Smooth muscle cell (in vitro differentiated cells): ENCODE measurements around the gene SUSD2. TPM values are rescaled to one million over a fixed set of nuclear protein-coding genes. Genes with fewer than 3 reads are reported as not detected.
"Not testable (repeated sequence)": the region's sequence is repeated elsewhere in the genome, so short reads cannot be mapped to it uniquely, and the experiment has no call there.

Experiments
- DNase-seq: peaks from one replicate; lab custom pipeline; 2025; ENCODE audit not compliant: unreplicated experiment; lab: John Stamatoyannopoulos, UW
- H2AFZ ChIP-seq: fragments of 200-600 bp; sonication (generic); 2 replicates; pipeline ENCODE4 v1.6.0; 2016; ENCODE audit warnings: antibody characterized with exemption, low read depth, mild to moderate bottlenecking
- H3F3A ChIP-seq: fragments of 200-600 bp; sonication (generic); 2 replicates; pipeline ENCODE4 v1.6.0; 2017; ENCODE audit warnings: antibody characterized with exemption, low read depth
- H3K27ac ChIP-seq: fragments of 200-600 bp; sonication (generic); 2 replicates; pipeline ENCODE4 v1.5.1; 2016; ENCODE audit warnings: low read depth, mild to moderate bottlenecking
- H3K27me3 ChIP-seq: fragments of 200-600 bp; sonication (generic); 2 replicates; pipeline ENCODE4 v1.6.1; 2016; ENCODE audit warnings: low read depth, mild to moderate bottlenecking
- H3K36me3 ChIP-seq: fragments of 200-600 bp; sonication (generic); 2 replicates; pipeline ENCODE4 v1.5.1; 2016; ENCODE audit warnings: low read depth
- H3K4me1 ChIP-seq: fragments of 200-600 bp; sonication (generic); 2 replicates; pipeline ENCODE4 v1.5.1; 2016; ENCODE audit warnings: low read depth
- H3K4me2 ChIP-seq: fragments of 200-600 bp; sonication (generic); 2 replicates; pipeline ENCODE4 v1.6.0; 2016; ENCODE audit warnings: mild to moderate bottlenecking
- H3K4me3 ChIP-seq: fragments of 200-600 bp; sonication (generic); 2 replicates; pipeline ENCODE4 v1.5.1; 2016; ENCODE audit warnings: mild to moderate bottlenecking
- H3K79me2 ChIP-seq: fragments of 200-600 bp; sonication (generic); 2 replicates; pipeline ENCODE4 v1.6.0; 2016; ENCODE audit warnings: low read depth, mild to moderate bottlenecking
- H3K9ac ChIP-seq: fragments of 200-600 bp; sonication (generic); 2 replicates; pipeline ENCODE4 v1.6.0; 2016; ENCODE audit warnings: low read depth
- H3K9me3 ChIP-seq: fragments of 200-600 bp; sonication (generic); replicated peaks from 2 replicates; pipeline ENCODE4 v1.5.1; 2016; ENCODE audit warnings: low read depth
- H4K20me1 ChIP-seq: fragments of 200-600 bp; sonication (generic); 2 replicates; pipeline ENCODE4 v1.6.0; 2016; ENCODE audit warnings: low read depth
- CTCF ChIP-seq: fragments of 200-600 bp; sonication (generic); IDR thresholded peaks from 2 replicates; pipeline ENCODE4 v1.5.1; 2017; ENCODE audit warnings: borderline replicate concordance, mild to moderate bottlenecking, antibody characterized with exemption; ENCODE audit not compliant: insufficient read depth, poor library complexity, severe bottlenecking
- WGBS: methylation state at CpG from one replicate; pipeline ENCODE4 v1.1.7; 2016; ENCODE audit warnings: low lambda C conversion rate; 5-methylcytosine and 5-hydroxymethylcytosine counted together
- polyA plus RNA-seq: library from polyadenylated mRNA; unstranded; fragments of >200 nt; fragmentation: Nextera tagmentation; extraction: Ambion mirVana; gene quantifications from 2 replicates; pipeline ENCODE4 v1.2.1, GENCODE V29; 2016
- total RNA-seq: library from RNA; depleted of rRNA; stranded (reverse); fragments of >200 nt; gene quantifications from 2 replicates; pipeline ENCODE4 v1.2.3, GENCODE V29; 2014

Gene SUSD2
- total RNA-seq (1.1 and 1.5 TPM in 2 replicates), polyA plus RNA-seq (0.24 and 1.2 TPM in 2 replicates)

GRCh38 chr22:24181088-24181995, at the start of gene SUSD2:
Gene SUSD2, plus strand, starts transcription at chr22:24181487. Its CDS starts 33 bp downstream, at chr22:24181520.
- H3K4me1 ChIP-seq: peaks cover 3% of the 10 kb centered on the region
- H3K79me2 ChIP-seq: no peaks in the 10 kb centered on the region
- no peak within 1 kb of the TSS for H2AFZ ChIP-seq
- H4K20me1 ChIP-seq: no peaks in the 10 kb centered on the region
- H3K27ac ChIP-seq: no peak within 1 kb of the TSS
- H3K27me3 ChIP-seq: no peaks in the 10 kb centered on the region
- H3K4me3 ChIP-seq: no peak within 1 kb of the TSS
- TF ChIP-seq CTCF: no peak
- H3F3A ChIP-seq: no peaks in the 10 kb centered on the region
- H3K4me2 ChIP-seq: no peak within 1 kb of the TSS
- no peaks in the 10 kb centered on the region for H3K9me3 ChIP-seq
- no peak for DNase-seq
- H3K36me3 ChIP-seq: no peaks in the 10 kb centered on the region
- 65% methylated on average over 21 of the region's 35 CpGs for WGBS
- H3K9ac ChIP-seq: no peak within 1 kb of the TSS

- Histone ChIP-seq H4K20me1 (peaks cover 4% of the 10 kb centered on the region), H3K79me2 (no peaks in the 10 kb centered on the region), H3K4me2 (no peak overlapping the region), H3F3A (no peaks in the 10 kb centered on the region), H3K36me3 (no peaks in the 10 kb centered on the region), H3K4me1 (no peaks in the 10 kb centered on the region), H2AFZ (no peak overlapping the region), H3K27me3 (no peaks in the 10 kb centered on the region), H3K27ac (no peak overlapping the region), H3K4me3 (no peak overlapping the region), H3K9me3 (no peaks in the 10 kb centered on the region), H3K9ac (no peak overlapping the region)
- 94% methylated on average over 11 of the region's 11 CpGs for WGBS
- TF ChIP-seq CTCF: no peak
- no peak for DNase-seq
Observed at GRCh38 chr22:24133187-24133965, 47.9 kb upstream of the SUSD2 start.

GRCh38 chr22:24134090-24134846, 47.0 kb upstream of the SUSD2 start:
- H3K27me3 ChIP-seq: no peaks in the 10 kb centered on the region
- no peak overlapping the region for H3K27ac ChIP-seq
- no peak overlapping the region for H3K9ac ChIP-seq
- TF ChIP-seq CTCF: no peak
- 94% methylated on average over 22 of the region's 22 CpGs for WGBS
- no peaks in the 10 kb centered on the region for H3K4me1 ChIP-seq
- H3K4me3 ChIP-seq: no peak overlapping the region
- DNase-seq: no peak
- H4K20me1 ChIP-seq: peaks cover 4% of the 10 kb centered on the region
- H2AFZ ChIP-seq: no peak overlapping the region
- H3F3A ChIP-seq: no peaks in the 10 kb centered on the region
- no peaks in the 10 kb centered on the region for H3K36me3 ChIP-seq
- no peak overlapping the region for H3K4me2 ChIP-seq
- no peaks in the 10 kb centered on the region for H3K9me3 ChIP-seq
- H3K79me2 ChIP-seq: no peaks in the 10 kb centered on the region

- not testable (repeated sequence) for H3K79me2 ChIP-seq, H3K4me2 ChIP-seq, H3K4me1 ChIP-seq, H3K27me3 ChIP-seq, H3K4me3 ChIP-seq, H3K9ac ChIP-seq, DNase-seq, H3K27ac ChIP-seq, H3F3A ChIP-seq, H3K9me3 ChIP-seq, H3K36me3 ChIP-seq, H2AFZ ChIP-seq
- WGBS: 80% methylated on average over 6 of the region's 6 CpGs
- peaks cover 11% of the 10 kb centered on the region for H4K20me1 ChIP-seq
Observed at GRCh38 chr22:24136533-24136932, 44.8 kb upstream of the SUSD2 start.
